ENCODE data around the gene PTPN22. TPM values are rescaled to one million over a fixed set of nuclear protein-coding genes. Genes with fewer than 3 reads are reported as not detected.

PTPN22 gene
- total and polyA plus RNA-seq, 9 of the 15 experiments (the other 6 are each of a cell fraction or from before 2014, with no cell fraction given) = 0.45 to 4.6 (median 1.1) TPM

DNA sequence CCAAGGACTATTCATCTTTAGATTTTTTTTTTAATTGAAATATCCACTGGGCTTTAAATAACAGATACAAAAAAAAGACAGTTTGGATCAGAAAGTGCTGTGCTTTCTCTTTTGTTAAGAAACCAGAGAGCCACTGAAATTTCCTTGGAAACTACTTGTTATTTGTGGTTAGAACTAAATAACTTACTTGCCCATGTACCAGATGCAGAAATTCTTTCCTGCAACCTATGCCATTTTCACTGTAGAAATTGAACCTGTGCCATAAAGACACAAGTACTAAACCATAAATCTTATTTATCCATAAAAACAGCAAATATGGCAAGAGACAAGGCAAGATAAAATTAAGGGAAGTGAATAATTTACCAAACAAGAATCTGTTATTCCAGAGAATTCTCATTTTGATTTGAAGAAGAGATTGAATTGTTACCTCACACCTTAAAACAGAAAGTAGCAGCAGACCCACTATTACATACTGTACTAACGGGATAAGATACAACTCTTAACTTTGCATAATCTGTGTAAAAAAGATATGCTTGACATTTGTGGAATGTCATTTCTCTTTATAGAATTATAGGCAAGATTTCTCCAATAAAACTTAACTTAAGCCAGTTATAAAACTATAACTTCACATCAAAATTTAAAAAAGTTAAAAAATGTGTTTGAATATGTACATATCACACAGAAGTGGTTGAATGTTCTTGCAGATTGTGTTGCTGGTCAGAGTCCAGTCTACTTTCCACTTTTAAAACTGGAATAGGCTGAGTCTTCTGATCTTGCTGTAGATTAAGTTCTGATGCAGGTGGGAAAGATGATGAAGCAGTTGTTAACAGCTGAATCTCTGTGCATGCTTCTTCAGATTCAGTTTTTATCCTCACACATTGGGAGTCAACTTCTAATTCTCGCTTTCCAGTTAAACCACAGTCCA lies 105.9 kb downstream of the PTPN22 start:
- Histone ChIP-seq H2AFZ (ENCODE audit: low read depth, low read length) (no peak overlapping the region), H3K79me2 (ENCODE audit: control insufficient read depth, insufficient read depth, low read length) (peaks cover 15% of the 10 kb centered on the region; the same call in 1 of the 3 replicates), H3K27me3 (ENCODE audit: control insufficient read depth in 2 of 2, insufficient read depth in 2 of 2, low read length in 2 of 2) (no peaks in the 10 kb centered on the region), H3K9ac (ENCODE audit: insufficient read depth in 1 of 2, low read depth in 2 of 2, low read length in 2 of 2) (no peak overlapping the region), H3K4me3 (no peak overlapping the region), H3K36me3 (ENCODE audit: control insufficient read depth, insufficient read depth, low read length) (peaks cover 66% of the 10 kb centered on the region), H3K27ac (ENCODE audit: extremely low read depth, low read depth, low read length) (no peak overlapping the region), H3K4me1 (replicated peaks in 1 of 2; ENCODE audit: control insufficient read depth in 2 of 2, insufficient read depth in 2 of 2, low read length in 2 of 2) (peaks cover 0 to under 1% of the 10 kb centered on the region in 2 experiments; a peak in 1 of 5 replicates), H4K20me1 (replicated peaks; ENCODE audit: control insufficient read depth, insufficient read depth, low read length) (no peaks in the 10 kb centered on the region), H3K9me3 (replicated peaks; ENCODE audit: control insufficient read depth, insufficient read depth, low read depth, low read length) (no peaks in the 10 kb centered on the region), H3K9me1 (ENCODE audit: control insufficient read depth, insufficient read depth, low read length) (no peaks in the 10 kb centered on the region), H3K4me2 (ENCODE audit: insufficient read depth, low read length) (no peak overlapping the region)
- BruUV-seq (replicated peaks) = no TSS peak
- ChIA-PET POLR2A (no interaction called here), CTCF (ENCODE audit: low intra/inter-chr PET ratio) (no interaction called here)
- WGBS (ENCODE audit: insufficient coverage, low coverage, missing lambda C conversion rate) = 93% methylated on average over 2 of the region's 2 CpGs
- TF ChIP-seq ZNF75A (CRISPR knock-in tag; IDR thresholded peaks at IDR 0.05) = no peak
- TF ChIP-seq, protein P1, sequence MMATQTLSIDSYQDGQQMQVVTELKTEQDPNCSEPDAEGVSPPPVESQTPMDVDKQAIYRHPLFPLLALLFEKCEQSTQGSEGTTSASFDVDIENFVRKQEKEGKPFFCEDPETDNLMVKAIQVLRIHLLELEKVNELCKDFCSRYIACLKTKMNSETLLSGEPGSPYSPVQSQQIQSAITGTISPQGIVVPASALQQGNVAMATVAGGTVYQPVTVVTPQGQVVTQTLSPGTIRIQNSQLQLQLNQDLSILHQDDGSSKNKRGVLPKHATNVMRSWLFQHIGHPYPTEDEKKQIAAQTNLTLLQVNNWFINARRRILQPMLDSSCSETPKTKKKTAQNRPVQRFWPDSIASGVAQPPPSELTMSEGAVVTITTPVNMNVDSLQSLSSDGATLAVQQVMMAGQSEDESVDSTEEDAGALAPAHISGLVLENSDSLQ (IDR thresholded peaks at IDR 0.05) = no peak
- TF ChIP-seq, protein P2, sequence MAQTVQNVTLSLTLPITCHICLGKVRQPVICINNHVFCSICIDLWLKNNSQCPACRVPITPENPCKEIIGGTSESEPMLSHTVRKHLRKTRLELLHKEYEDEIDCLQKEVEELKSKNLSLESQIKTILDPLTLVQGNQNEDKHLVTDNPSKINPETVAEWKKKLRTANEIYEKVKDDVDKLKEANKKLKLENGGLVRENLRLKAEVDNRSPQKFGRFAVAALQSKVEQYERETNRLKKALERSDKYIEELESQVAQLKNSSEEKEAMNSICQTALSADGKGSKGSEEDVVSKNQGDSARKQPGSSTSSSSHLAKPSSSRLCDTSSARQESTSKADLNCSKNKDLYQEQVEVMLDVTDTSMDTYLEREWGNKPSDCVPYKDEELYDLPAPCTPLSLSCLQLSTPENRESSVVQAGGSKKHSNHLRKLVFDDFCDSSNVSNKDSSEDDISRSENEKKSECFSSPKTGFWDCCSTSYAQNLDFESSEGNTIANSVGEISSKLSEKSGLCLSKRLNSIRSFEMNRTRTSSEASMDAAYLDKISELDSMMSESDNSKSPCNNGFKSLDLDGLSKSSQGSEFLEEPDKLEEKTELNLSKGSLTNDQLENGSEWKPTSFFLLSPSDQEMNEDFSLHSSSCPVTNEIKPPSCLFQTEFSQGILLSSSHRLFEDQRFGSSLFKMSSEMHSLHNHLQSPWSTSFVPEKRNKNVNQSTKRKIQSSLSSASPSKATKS (CRISPR knock-in tag; IDR thresholded peaks at IDR 0.05) = no peak
- ATAC-seq (no peak), FAIRE-seq (no peak), DNase-seq (ENCODE audit: extremely low read depth in 1 of 4, low spot score in 3 of 4) (no peak)
- intact Hi-C loops (cut with micrococcal nuclease) = no loop called here
- in situ Hi-C loops (cut with MboI) = no loop called here

Other genes with a start within 250 kb of the PTPN22 start
- gene PHTF1, start 112.2 kb downstream of the PTPN22 start, total RNA-seq (2014; rRNA removed) = 20.4 and 20.6 TPM in 2 replicates
- gene PHTF1, start 112.2 kb downstream of the PTPN22 start, total RNA-seq (2014; rRNA removed; fragmentation: Illumina TruSeq; extraction: Trizol) = 28.8 and 32.0 TPM in 2 replicates
- 34.4 and 36.2 TPM in 2 replicates for gene PHTF1, start 112.2 kb downstream of the PTPN22 start, total RNA-seq (2015; rRNA removed; fragmentation: Illumina TruSeq; extraction: Trizol)
- gene PHTF1, start 112.2 kb downstream of the PTPN22 start, total RNA-seq (2021) = 26.9 and 28.8 TPM in 2 replicates
- 14.7 and 23.0 TPM in 2 replicates for gene PHTF1, start 112.2 kb downstream of the PTPN22 start, polyA plus RNA-seq (2011; rRNA removed)
- 20.7 and 22.5 TPM in 2 replicates for gene PHTF1, start 112.2 kb downstream of the PTPN22 start, polyA plus RNA-seq (2014; fragmentation: Illumina TruSeq; extraction: Trizol)
- gene PHTF1, start 112.2 kb downstream of the PTPN22 start, polyA plus RNA-seq (2014; fragmentation: Nextera tagmentation; extraction: Ambion mirVana) = 10 to 100 TPM in 1 of 2 experiments, 1 to 10 TPM in 1; 8.4 to 10.8 TPM
- 20.9 and 23.8 TPM in 2 replicates for gene PHTF1, start 112.2 kb downstream of the PTPN22 start, polyA plus RNA-seq (2014; rRNA removed)
- gene RSBN1, start 59.2 kb downstream of the PTPN22 start, total RNA-seq (2014; rRNA removed) = 12.6 and 13.7 TPM in 2 replicates
- gene RSBN1, start 59.2 kb downstream of the PTPN22 start, total RNA-seq (2014; rRNA removed; fragmentation: Illumina TruSeq; extraction: Trizol) = 15.4 and 17.2 TPM in 2 replicates
- gene RSBN1, start 59.2 kb downstream of the PTPN22 start, total RNA-seq (2015; rRNA removed; fragmentation: Illumina TruSeq; extraction: Trizol) = 17.2 and 18.2 TPM in 2 replicates
- 17.6 and 20.3 TPM in 2 replicates for gene RSBN1, start 59.2 kb downstream of the PTPN22 start, total RNA-seq (2021)
- 20.7 and 24.3 TPM in 2 replicates for gene RSBN1, start 59.2 kb downstream of the PTPN22 start, polyA plus RNA-seq (2011; rRNA removed)
- gene RSBN1, start 59.2 kb downstream of the PTPN22 start, polyA plus RNA-seq (2014; fragmentation: Illumina TruSeq; extraction: Trizol) = 12.2 and 12.6 TPM in 2 replicates
- gene RSBN1, start 59.2 kb downstream of the PTPN22 start, polyA plus RNA-seq (2014; fragmentation: Nextera tagmentation; extraction: Ambion mirVana) = 10 to 100 TPM in 1 of 2 experiments, 1 to 10 TPM in 1; 4.5 to 13.0 TPM
- 7.2 and 10.2 TPM in 2 replicates for gene RSBN1, start 59.2 kb downstream of the PTPN22 start, polyA plus RNA-seq (2014; rRNA removed)
- 0.09 and 0.12 TPM in 2 replicates for gene BCL2L15, start 15.9 kb upstream of the PTPN22 start, total RNA-seq (2014; rRNA removed)
- gene BCL2L15, start 15.9 kb upstream of the PTPN22 start, total RNA-seq (2014; rRNA removed; fragmentation: Illumina TruSeq; extraction: Trizol) = 0.32 and 0.33 TPM in 2 replicates
- 0.19 and 0.36 TPM in 2 replicates for gene BCL2L15, start 15.9 kb upstream of the PTPN22 start, total RNA-seq (2015; rRNA removed; fragmentation: Illumina TruSeq; extraction: Trizol)
- 0.09 and 0.72 TPM in 2 replicates for gene BCL2L15, start 15.9 kb upstream of the PTPN22 start, total RNA-seq (2021)
- 0.25 and 0.74 TPM in 2 replicates for gene BCL2L15, start 15.9 kb upstream of the PTPN22 start, polyA plus RNA-seq (2011; rRNA removed)
- 0.06 and 0.26 TPM in 2 replicates for gene BCL2L15, start 15.9 kb upstream of the PTPN22 start, polyA plus RNA-seq (2014; fragmentation: Illumina TruSeq; extraction: Trizol)
- gene BCL2L15, start 15.9 kb upstream of the PTPN22 start, polyA plus RNA-seq (2014; fragmentation: Nextera tagmentation; extraction: Ambion mirVana) = under 1 TPM in 1 of 2 experiments, not detected in 1; 0.42 TPM
- 0.32 and 0.78 TPM in 2 replicates for gene BCL2L15, start 15.9 kb upstream of the PTPN22 start, polyA plus RNA-seq (2014; rRNA removed)
- 15.8 and 20.2 TPM in 2 replicates for gene AP4B1, start 33.1 kb upstream of the PTPN22 start, total RNA-seq (2014; rRNA removed)
- gene AP4B1, start 33.1 kb upstream of the PTPN22 start, total RNA-seq (2014; rRNA removed; fragmentation: Illumina TruSeq; extraction: Trizol) = 24.6 and 30.4 TPM in 2 replicates
- gene AP4B1, start 33.1 kb upstream of the PTPN22 start, total RNA-seq (2015; rRNA removed; fragmentation: Illumina TruSeq; extraction: Trizol) = 21.2 and 21.7 TPM in 2 replicates
- 22.2 and 23.8 TPM in 2 replicates for gene AP4B1, start 33.1 kb upstream of the PTPN22 start, total RNA-seq (2021)
- 36.5 and 37.3 TPM in 2 replicates for gene AP4B1, start 33.1 kb upstream of the PTPN22 start, polyA plus RNA-seq (2011; rRNA removed)
- gene AP4B1, start 33.1 kb upstream of the PTPN22 start, polyA plus RNA-seq (2014; fragmentation: Illumina TruSeq; extraction: Trizol) = 26.7 and 28.5 TPM in 2 replicates
- gene AP4B1, start 33.1 kb upstream of the PTPN22 start, polyA plus RNA-seq (2014; fragmentation: Nextera tagmentation; extraction: Ambion mirVana) = 10 to 100 TPM; 21.9 to 28.2 TPM
- gene AP4B1, start 33.1 kb upstream of the PTPN22 start, polyA plus RNA-seq (2014; rRNA removed) = 26.1 and 32.0 TPM in 2 replicates
- gene DCLRE1B, start 33.6 kb upstream of the PTPN22 start, total RNA-seq (2014; rRNA removed) = 10.6 and 15.8 TPM in 2 replicates
- 17.2 and 19.2 TPM in 2 replicates for gene DCLRE1B, start 33.6 kb upstream of the PTPN22 start, total RNA-seq (2014; rRNA removed; fragmentation: Illumina TruSeq; extraction: Trizol)
- 22.6 and 22.9 TPM in 2 replicates for gene DCLRE1B, start 33.6 kb upstream of the PTPN22 start, total RNA-seq (2015; rRNA removed; fragmentation: Illumina TruSeq; extraction: Trizol)
- gene DCLRE1B, start 33.6 kb upstream of the PTPN22 start, total RNA-seq (2021) = 22.8 and 23.7 TPM in 2 replicates
- 11.0 and 11.7 TPM in 2 replicates for gene DCLRE1B, start 33.6 kb upstream of the PTPN22 start, polyA plus RNA-seq (2011; rRNA removed)
- 25.9 and 28.8 TPM in 2 replicates for gene DCLRE1B, start 33.6 kb upstream of the PTPN22 start, polyA plus RNA-seq (2014; fragmentation: Illumina TruSeq; extraction: Trizol)
- gene DCLRE1B, start 33.6 kb upstream of the PTPN22 start, polyA plus RNA-seq (2014; fragmentation: Nextera tagmentation; extraction: Ambion mirVana) = 10 to 100 TPM; 12.4 to 22.2 TPM
- 14.9 and 18.0 TPM in 2 replicates for gene DCLRE1B, start 33.6 kb upstream of the PTPN22 start, polyA plus RNA-seq (2014; rRNA removed)
- gene HIPK1, start 57.6 kb upstream of the PTPN22 start, total RNA-seq (2014; rRNA removed) = 20.2 and 28.3 TPM in 2 replicates
- gene HIPK1, start 57.6 kb upstream of the PTPN22 start, total RNA-seq (2014; rRNA removed; fragmentation: Illumina TruSeq; extraction: Trizol) = 29.6 and 33.1 TPM in 2 replicates
- gene HIPK1, start 57.6 kb upstream of the PTPN22 start, total RNA-seq (2015; rRNA removed; fragmentation: Illumina TruSeq; extraction: Trizol) = 28.6 and 29.6 TPM in 2 replicates
- 57.5 and 57.9 TPM in 2 replicates for gene HIPK1, start 57.6 kb upstream of the PTPN22 start, total RNA-seq (2021)
- 56.1 and 66.4 TPM in 2 replicates for gene HIPK1, start 57.6 kb upstream of the PTPN22 start, polyA plus RNA-seq (2011; rRNA removed)
- 34.5 and 35.9 TPM in 2 replicates for gene HIPK1, start 57.6 kb upstream of the PTPN22 start, polyA plus RNA-seq (2014; fragmentation: Illumina TruSeq; extraction: Trizol)
- 10 to 100 TPM in 1 of 2 experiments, 1 to 10 TPM in 1; 10.0 to 10.9 TPM for gene HIPK1, start 57.6 kb upstream of the PTPN22 start, polyA plus RNA-seq (2014; fragmentation: Nextera tagmentation; extraction: Ambion mirVana)
- gene HIPK1, start 57.6 kb upstream of the PTPN22 start, polyA plus RNA-seq (2014; rRNA removed) = 21.3 and 21.9 TPM in 2 replicates
- not detected in 2 replicates for gene OLFML3, start 107.8 kb upstream of the PTPN22 start, total RNA-seq (2014; rRNA removed)
- 0.07 TPM in 1 of 2 replicates, not detected in the other for gene OLFML3, start 107.8 kb upstream of the PTPN22 start, total RNA-seq (2014; rRNA removed; fragmentation: Illumina TruSeq; extraction: Trizol)
- gene OLFML3, start 107.8 kb upstream of the PTPN22 start, total RNA-seq (2015; rRNA removed; fragmentation: Illumina TruSeq; extraction: Trizol) = 0.07 and 0.08 TPM in 2 replicates
- 0.13 and 0.16 TPM in 2 replicates for gene OLFML3, start 107.8 kb upstream of the PTPN22 start, total RNA-seq (2021)
- gene OLFML3, start 107.8 kb upstream of the PTPN22 start, polyA plus RNA-seq (2011; rRNA removed) = not detected in 2 replicates
- gene OLFML3, start 107.8 kb upstream of the PTPN22 start, polyA plus RNA-seq (2014; fragmentation: Illumina TruSeq; extraction: Trizol) = not detected in 2 replicates
- gene OLFML3, start 107.8 kb upstream of the PTPN22 start, polyA plus RNA-seq (2014; fragmentation: Nextera tagmentation; extraction: Ambion mirVana) = not detected
- gene OLFML3, start 107.8 kb upstream of the PTPN22 start, polyA plus RNA-seq (2014; rRNA removed) = not detected in 2 replicates

All from K562 (cell line).